ENCODE results near the gene CLCNKB.
"Not testable (repeated sequence)": the region's sequence is repeated elsewhere in the genome, so short reads cannot be mapped to it uniquely, and the experiment has no call there.

The CLCNKB gene

DNA sequence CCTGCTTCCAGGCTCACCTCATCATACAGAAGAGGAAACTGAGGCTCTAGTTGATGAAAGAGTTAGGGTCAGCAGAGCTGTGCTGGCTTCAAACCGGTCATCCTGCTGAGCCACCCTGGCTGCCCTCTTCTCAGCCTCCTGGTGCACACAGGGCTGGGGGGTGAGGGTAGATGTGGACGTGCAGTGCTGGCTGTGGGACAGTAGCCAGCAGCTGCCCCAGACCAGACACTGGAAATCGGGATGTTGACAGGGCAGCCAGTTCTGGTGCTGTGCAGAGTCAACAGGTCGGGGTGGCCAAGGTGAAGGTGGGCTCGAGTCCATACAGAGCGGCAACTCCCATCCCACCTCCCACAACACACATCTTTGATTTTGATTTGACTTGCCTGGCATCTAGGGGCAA, 23.3 kb upstream of the CLCNKB start:
- Mint-ChIP-seq H3K4me1 (ENCODE audit: low read depth) (no peaks in the 10 kb centered on the region), H3K4me3 (no peak overlapping the region), H3K27ac (no peak overlapping the region), H3K27me3 (no peaks in the 10 kb centered on the region), H3K36me3 (ENCODE audit: low read depth) (no peaks in the 10 kb centered on the region), H3K9me3 (no peaks in the 10 kb centered on the region)

DNA sequence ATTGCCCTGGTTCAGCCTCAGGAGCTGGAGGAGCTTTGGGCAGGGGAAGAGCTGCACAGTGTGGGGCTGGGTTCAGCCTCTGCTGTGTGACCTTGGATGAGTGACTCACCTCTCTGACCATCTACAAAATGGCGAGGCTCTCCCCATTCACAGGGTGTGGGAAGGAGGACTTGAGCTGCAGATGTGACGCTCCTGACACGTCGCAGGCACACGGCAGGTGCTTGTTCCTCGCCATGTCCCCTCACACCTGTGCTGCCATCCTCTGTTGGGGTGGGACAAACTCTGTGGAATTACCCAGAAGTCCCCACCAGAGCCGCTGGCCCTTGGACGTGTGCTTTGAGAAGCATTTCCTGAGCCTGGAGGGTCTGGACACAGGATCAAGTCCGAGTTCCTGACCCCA, 22.7 kb upstream of the CLCNKB start:
- not testable (repeated sequence) for H3K9me3 Mint-ChIP-seq; H3K27ac Mint-ChIP-seq; H3K36me3 Mint-ChIP-seq (ENCODE audit: low read depth); H3K27me3 Mint-ChIP-seq; H3K4me3 Mint-ChIP-seq; H3K4me1 Mint-ChIP-seq (ENCODE audit: low read depth)

DNA sequence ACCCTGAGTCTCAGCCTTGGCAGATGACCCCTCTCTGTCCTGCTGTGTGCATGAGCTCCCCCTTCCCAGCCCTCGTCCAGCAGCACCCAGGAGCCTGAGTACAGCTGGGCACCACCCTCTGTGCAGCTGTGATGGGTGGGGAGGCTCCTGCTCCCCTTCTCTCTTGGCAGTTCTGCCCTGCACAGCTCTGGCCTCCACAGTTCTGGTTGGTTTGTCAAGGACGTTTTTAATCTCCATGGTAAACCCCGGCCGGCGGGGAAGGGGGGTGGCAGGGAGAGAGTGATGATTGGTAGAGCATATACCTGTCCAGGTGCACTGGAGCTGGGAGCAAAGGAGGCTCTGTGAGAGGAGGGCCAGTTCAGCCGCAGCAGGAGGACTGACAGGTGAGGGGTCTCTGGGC, 21.9 kb upstream of the CLCNKB start, which contains the start of gene CLCNKA:
Gene CLCNKA, plus strand, starts transcription at position 356 of the 400 bp plus-strand sequence. CDS start 584 bp downstream, outside the sequence.
- Mint-ChIP-seq H3K9me3 (no peaks in the 10 kb centered on the region), H3K36me3 (ENCODE audit: low read depth) (no peaks in the 10 kb centered on the region), H3K4me1 (ENCODE audit: low read depth) (no peaks in the 10 kb centered on the region), H3K27me3 (no peaks in the 10 kb centered on the region), H3K27ac (no peak within 1 kb of the TSS), H3K4me3 (no peak within 1 kb of the TSS)

DNA sequence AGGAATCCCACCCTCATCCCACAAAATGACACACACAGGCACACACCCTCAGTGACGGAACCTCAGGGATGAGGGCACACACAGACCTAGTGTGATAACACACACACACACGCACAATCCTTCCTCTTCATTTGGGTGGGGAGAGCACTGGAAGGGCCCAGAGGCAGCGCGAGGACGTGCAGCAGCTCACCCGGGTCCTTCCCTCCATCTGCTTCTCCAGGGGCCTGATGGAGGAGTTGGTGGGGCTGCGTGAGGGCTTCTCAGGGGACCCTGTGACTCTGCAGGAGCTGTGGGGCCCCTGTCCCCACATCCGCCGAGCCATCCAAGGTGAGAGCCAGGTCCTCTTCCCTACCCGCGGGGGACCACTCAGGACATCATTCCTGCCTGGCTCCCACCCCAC, 21.2 kb upstream of the CLCNKB start:
- H3K4me1 Mint-ChIP-seq (ENCODE audit: low read depth): no peaks in the 10 kb centered on the region
- no peak overlapping the region for H3K27ac Mint-ChIP-seq

DNA sequence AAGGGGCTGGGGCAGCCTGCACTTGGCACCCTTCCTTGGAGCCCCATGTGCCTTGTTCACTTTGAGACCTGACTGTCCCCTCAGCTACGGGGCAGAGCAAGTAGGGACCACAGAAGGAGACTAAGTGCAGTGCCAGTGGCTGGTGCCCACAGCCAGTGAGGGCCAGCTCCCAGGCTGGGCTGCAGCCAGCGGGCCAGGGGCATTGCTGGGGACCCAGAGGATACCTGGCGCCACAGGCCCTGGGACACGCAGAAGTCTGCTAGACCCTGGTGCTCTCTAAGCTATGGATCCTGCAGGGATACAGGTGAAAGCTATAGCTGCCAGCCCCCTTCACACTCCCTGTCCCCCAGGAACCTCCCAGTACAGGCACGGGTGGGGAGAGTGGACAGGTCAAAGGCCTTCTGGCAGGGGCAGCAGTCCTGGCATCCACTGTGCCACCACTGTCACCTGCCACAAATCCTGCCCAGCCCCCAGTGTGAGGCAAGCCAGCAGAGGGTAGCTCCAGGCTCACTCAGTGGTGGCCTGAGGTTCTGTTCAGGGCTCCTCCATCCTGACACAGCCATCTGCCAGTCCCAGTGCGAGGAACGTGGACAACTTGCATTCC, 20.4 kb upstream of the CLCNKB start:
- H3K4me1 Mint-ChIP-seq (ENCODE audit: low read depth): no peaks in the 10 kb centered on the region
- no peaks in the 10 kb centered on the region for H3K27me3 Mint-ChIP-seq
- H3K9me3 Mint-ChIP-seq: no peaks in the 10 kb centered on the region
- no peak overlapping the region for H3K4me3 Mint-ChIP-seq
- H3K36me3 Mint-ChIP-seq (ENCODE audit: low read depth): no peaks in the 10 kb centered on the region
- H3K27ac Mint-ChIP-seq: no peak overlapping the region

More for the DNA sequence above, 21.2 kb upstream of the CLCNKB start:
- Mint-ChIP-seq H3K9me3 (no peaks in the 10 kb centered on the region), H3K4me3 (no peak overlapping the region), H3K27me3 (no peaks in the 10 kb centered on the region), H3K36me3 (ENCODE audit: low read depth) (no peaks in the 10 kb centered on the region)

DNA sequence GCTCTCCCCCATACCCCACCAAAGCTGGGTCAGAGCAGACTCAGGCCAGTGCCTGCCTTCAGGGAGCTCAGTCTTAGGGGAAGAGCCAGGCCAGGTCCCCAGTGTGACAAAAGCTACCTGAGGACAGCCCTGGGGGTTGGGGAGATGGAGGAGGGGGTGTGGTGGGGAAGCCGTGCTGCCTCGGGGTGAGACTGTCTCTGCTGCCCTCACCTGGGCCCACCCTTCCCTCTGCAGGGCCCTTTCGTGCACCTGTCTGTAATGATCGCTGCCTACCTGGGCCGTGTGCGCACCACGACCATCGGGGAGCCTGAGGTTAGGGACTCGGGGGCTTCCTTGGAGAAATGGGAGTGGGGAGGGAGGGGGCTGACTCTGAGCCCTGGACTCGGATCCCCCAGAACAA, 17.3 kb upstream of the CLCNKB start:
- not testable (repeated sequence) for H3K9me3 Mint-ChIP-seq; H3K27me3 Mint-ChIP-seq; H3K4me1 Mint-ChIP-seq (ENCODE audit: low read depth); H3K36me3 Mint-ChIP-seq (ENCODE audit: low read depth); H3K27ac Mint-ChIP-seq; H3K4me3 Mint-ChIP-seq

DNA sequence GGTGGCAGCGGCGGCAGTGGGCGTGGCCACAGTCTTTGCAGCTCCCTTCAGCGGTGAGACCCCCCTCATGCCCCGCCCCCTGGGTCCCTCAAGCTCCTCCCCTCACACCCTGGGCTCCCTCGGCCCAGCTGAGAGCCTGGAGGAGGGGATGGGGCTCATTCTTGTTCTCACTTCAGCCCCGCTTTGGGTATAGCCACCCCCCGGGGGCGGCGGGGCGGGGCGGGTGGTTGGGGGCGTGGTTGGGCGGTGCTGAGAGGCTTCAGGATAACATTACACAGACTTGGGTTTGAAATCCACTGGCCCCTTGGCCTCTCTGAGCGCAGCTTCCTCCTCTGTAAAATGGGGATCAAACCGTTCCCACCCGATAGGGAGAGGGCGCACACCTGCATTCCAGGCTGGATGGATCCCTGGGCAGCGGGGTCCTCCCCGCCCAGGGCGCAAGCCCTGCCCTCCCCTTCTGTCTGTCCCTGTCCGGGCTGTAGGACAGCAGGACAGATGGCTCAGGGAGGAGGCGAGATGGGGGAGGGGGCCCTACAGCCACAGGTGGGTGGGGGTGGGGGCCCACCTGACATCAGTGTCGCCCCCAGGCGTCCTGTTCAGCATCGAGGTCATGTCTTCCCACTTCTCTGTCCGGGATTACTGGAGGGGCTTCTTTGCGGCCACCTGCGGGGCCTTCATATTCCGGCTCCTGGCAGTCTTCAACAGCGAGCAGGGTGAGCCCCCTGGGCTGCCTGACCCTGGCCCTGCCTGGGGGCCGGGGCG, 16.7 kb upstream of the CLCNKB start:
- no peaks in the 10 kb centered on the region for H3K36me3 Mint-ChIP-seq (ENCODE audit: low read depth)
- no peak overlapping the region for H3K27ac Mint-ChIP-seq
- no peaks in the 10 kb centered on the region for H3K4me1 Mint-ChIP-seq (ENCODE audit: low read depth)
- H3K9me3 Mint-ChIP-seq: no peaks in the 10 kb centered on the region
- H3K27me3 Mint-ChIP-seq: peaks cover 6% of the 10 kb centered on the region
- H3K4me3 Mint-ChIP-seq: no peak overlapping the region

DNA sequence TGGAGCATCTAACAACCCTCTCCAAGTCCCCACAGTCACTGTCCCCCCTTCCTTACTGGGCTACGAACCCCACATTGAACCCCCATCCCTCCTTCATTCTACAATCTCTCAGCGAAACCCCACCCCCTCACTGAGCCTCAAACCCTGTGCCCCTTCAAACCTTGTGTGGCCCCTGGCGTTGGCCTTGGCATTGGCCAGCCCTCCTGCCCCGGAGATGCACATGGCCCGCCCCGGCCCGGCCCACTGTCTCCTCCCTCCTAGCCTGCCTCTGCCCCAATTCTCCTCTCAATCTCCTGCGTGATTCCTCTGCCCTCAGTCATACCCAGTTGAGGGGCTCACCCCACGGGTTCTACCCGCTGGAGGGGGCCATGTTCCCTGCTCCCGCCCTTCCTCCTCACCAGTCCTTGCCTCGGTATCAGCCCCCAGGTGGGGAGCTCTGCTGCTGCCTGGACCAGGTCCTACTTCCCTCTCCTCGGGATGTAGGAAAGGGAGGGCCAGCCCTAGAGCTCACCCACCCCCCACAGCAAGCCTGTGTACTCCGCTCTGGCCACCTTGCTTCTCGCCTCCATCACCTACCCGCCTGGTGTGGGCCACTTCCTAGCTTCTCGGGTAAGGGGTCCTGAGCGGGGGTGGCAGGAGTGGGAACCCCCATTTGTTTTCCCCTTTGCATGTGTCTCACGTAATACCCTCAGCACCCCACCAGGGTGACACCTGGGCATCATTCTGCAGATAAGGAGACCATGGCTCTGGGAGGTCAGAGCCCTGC, 15.2 kb upstream of the CLCNKB start:
- Mint-ChIP-seq H3K4me1 (ENCODE audit: low read depth) (no peaks in the 10 kb centered on the region), H3K36me3 (ENCODE audit: low read depth) (no peaks in the 10 kb centered on the region), H3K27ac (no peak overlapping the region), H3K27me3 (peaks cover 6% of the 10 kb centered on the region), H3K9me3 (no peaks in the 10 kb centered on the region), H3K4me3 (no peak overlapping the region)

DNA sequence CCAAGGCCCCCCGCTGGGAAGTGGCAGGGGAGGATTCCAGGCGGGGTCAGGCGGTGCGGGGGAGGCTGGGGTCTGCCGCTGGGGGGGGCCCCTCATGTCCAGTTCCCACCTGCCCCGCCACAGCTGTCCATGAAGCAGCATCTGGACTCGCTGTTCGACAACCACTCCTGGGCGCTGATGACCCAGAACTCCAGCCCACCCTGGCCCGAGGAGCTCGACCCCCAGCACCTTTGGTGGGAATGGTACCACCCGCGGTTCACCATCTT, 14.6 kb upstream of the CLCNKB start:
- H3K9me3 Mint-ChIP-seq; H3K27ac Mint-ChIP-seq; H3K4me1 Mint-ChIP-seq (ENCODE audit: low read depth); H3K27me3 Mint-ChIP-seq; H3K4me3 Mint-ChIP-seq; H3K36me3 Mint-ChIP-seq (ENCODE audit: low read depth): not testable (repeated sequence)

DNA sequence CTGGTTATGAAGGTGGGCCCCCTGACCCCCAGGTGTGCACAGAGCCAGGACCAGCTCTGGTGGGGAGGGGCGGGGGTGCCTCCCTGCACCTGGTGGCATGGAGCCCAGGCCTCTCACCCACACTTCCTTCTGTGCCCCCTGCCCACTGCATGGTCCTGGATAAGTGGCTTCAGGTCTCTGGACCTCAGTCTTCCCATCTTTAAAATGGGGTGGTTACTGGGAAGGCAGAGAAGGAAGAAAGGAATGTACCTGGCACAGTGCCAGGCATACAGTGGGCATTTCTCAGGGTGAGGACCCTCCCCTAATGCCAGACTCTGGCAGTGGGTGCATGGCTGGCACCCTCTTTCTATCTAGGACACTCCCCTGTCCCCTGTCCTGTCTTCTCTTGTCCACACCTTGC, 14.3 kb upstream of the CLCNKB start:
- Mint-ChIP-seq H3K27ac (no peak overlapping the region), H3K27me3 (peaks cover 6% of the 10 kb centered on the region)

DNA sequence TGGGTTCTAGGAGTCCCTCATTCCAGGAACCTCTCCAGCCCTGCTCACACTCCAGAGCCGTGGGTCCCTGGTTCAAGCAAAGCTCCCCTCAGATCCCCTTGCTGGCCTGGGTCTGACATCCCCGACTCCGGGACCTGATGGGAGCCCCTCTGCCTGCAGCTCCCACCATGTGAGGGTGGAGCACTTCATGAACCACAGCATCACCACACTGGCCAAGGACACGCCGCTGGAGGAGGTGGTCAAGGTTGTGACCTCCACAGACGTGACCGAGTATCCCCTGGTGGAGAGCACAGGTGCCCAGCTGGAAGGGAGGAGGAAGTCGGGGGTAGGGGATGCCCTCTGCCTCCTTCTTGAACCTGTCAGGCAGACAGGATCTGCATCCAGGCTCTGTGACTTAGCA, 12.0 kb upstream of the CLCNKB start:
- Mint-ChIP-seq H3K36me3 (ENCODE audit: low read depth) (no peaks in the 10 kb centered on the region), H3K4me3 (no peak overlapping the region), H3K9me3 (no peaks in the 10 kb centered on the region), H3K27ac (no peak overlapping the region), H3K4me1 (ENCODE audit: low read depth) (no peaks in the 10 kb centered on the region), H3K27me3 (peaks cover 6% of the 10 kb centered on the region)

More for the DNA sequence above, 14.3 kb upstream of the CLCNKB start:
- Mint-ChIP-seq H3K4me1 (ENCODE audit: low read depth) (no peaks in the 10 kb centered on the region), H3K4me3 (no peak overlapping the region), H3K9me3 (no peaks in the 10 kb centered on the region), H3K36me3 (ENCODE audit: low read depth) (no peaks in the 10 kb centered on the region)

DNA sequence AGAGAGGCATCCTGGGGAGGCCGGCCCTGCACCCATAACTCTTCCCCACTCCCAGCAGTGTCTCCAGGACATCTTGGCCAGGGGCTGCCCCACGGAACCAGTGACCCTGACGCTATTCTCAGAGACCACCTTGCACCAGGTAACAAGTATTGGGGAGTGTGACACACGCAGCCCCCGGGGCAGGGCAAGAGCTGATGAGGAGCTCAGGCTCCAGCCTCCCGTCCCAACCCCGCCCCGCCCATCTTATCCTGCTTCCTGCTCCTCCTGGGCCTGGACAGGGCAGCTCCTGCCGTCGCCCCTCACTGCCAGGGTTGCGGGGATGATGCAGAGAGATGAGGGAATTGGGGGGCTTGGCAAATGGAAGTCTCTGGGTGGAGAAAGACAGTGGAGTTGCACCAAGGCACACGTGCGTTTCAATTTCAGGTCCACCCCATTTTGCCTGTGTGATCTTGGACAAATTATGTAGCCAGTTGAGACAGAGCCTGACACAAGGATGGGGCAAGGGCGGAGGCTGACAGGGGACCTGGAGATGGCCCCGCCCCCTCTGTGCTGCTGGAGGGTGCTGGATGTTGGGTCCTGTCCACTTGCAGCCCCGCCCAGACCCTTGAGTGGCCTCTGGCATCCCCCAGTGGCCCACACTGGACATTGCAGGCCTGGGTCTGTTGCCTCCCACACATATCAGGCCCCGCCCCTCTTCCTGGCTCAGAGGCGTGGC, 11.0 kb upstream of the CLCNKB start:
- no peaks in the 10 kb centered on the region for H3K4me1 Mint-ChIP-seq (ENCODE audit: low read depth)
- H3K27ac Mint-ChIP-seq: no peak overlapping the region
- no peaks in the 10 kb centered on the region for H3K9me3 Mint-ChIP-seq
- no peak overlapping the region for H3K4me3 Mint-ChIP-seq
- peaks cover 6% of the 10 kb centered on the region for H3K27me3 Mint-ChIP-seq
- no peaks in the 10 kb centered on the region for H3K36me3 Mint-ChIP-seq (ENCODE audit: low read depth)

DNA sequence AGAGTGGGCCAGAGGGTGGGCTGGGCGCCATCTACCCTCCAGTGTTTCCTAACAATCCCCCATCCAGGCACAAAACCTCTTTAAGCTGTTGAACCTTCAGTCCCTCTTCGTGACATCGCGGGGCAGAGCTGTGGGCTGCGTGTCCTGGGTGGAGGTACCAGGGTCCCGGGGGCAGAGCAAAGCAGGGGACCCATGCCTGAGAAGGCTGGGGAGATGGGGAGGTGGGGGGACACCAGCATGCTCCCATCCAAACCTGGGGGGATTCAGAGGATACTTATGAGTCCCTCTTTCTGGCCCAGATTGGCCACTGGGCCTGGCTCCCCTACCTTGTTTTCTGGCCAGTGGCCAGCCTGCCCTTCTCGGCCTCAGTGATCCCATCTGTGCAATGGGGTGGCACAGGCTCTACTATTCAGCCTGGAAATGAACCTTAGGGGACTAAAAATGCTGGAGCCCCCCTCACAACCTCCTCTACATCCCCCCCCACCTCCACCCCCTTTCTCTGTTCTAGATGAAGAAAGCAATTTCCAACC, 10.4 kb upstream of the CLCNKB start:
- not testable (repeated sequence) for H3K27me3 Mint-ChIP-seq, H3K27ac Mint-ChIP-seq

DNA sequence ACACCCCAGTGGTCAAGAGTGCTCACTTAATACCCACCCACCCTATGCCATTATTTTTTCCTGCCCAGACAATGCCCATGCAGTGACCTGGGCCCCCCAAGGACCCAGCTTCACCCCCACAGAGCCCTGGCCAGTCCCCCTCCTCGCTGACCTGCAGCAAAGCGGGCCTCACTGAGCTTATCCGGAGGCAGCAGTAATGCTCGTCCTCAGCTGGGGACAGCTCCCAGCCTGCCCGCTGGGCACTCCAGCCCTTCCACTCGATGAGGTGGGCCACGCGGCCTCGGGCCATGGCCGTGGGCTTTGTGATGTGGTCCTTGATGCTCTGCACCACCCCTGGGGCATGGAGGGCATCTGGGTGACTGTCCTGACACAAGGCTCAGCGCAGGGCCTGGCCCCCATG, 7.1 kb upstream of the CLCNKB start:
- not testable (repeated sequence) for H3K4me1 Mint-ChIP-seq (ENCODE audit: low read depth); H3K4me3 Mint-ChIP-seq; H3K27me3 Mint-ChIP-seq; H3K27ac Mint-ChIP-seq; H3K36me3 Mint-ChIP-seq (ENCODE audit: low read depth); H3K9me3 Mint-ChIP-seq

More for the DNA sequence above, 10.4 kb upstream of the CLCNKB start:
- not testable (repeated sequence) for H3K9me3 Mint-ChIP-seq; H3K36me3 Mint-ChIP-seq (ENCODE audit: low read depth); H3K4me3 Mint-ChIP-seq; H3K4me1 Mint-ChIP-seq (ENCODE audit: low read depth)

DNA sequence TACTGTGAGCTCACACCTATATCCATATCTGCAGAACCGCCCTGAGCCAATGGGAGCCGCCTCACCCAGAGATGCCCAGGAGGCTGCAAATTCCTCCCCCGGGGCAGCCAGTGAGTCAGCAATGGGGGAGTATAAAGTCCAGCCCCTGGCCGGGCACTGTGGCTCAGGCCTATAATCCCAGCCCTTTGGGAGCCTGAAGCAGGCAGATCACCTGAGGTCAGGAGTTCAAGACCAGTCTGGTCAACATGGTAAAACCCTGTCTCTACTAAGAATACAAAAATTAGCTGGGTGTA, 5.0 kb upstream of the CLCNKB start:
- H3K4me3 Mint-ChIP-seq: no peak overlapping the region
- H3K9me3 Mint-ChIP-seq: no peaks in the 10 kb centered on the region
- H3K36me3 Mint-ChIP-seq (ENCODE audit: low read depth): no peaks in the 10 kb centered on the region
- H3K27ac Mint-ChIP-seq: no peak overlapping the region
- H3K27me3 Mint-ChIP-seq: no peaks in the 10 kb centered on the region
- H3K4me1 Mint-ChIP-seq (ENCODE audit: low read depth): no peaks in the 10 kb centered on the region

Measured in stimulated activated naive CD8-positive, alpha-beta T cell treated with anti-CD3 and anti-CD28 coated beads, Interleukin-15, Interleukin-2, amounts not matched to agents 100 ng/mL and 50 ng/mL, for 24 hours (primary cell).